ENCODE results near the gene HSD17B7.
A peak's percentile ranks its signal among the peaks of the same experiment; 100 is the strongest.

The HSD17B7 gene

GRCh38 chr1:162856260-162856659 is 65.8 kb downstream of the HSD17B7 start:
- DNase-seq (ENCODE audit: low spot score) = peak; percentile 96

GRCh38 chr1:162857850-162858249 is 67.3 kb downstream of the HSD17B7 start:
- peak; percentile 78 for DNase-seq (ENCODE audit: low spot score)

GRCh38 chr1:162859191-162859590 is 68.7 kb downstream of the HSD17B7 start:
- DNase-seq (ENCODE audit: low spot score) = no peak

- DNase-seq (ENCODE audit: low spot score) = no peak
Observed at GRCh38 chr1:162861101-162861500, 70.6 kb downstream of the HSD17B7 start, which contains the start of gene CCDC190. CCDC190 (minus strand) TSS chr1:162861175; CDS start chr1:162859646, 1,529 bp downstream.

- DNase-seq (ENCODE audit: low spot score) = no peak
Observed at GRCh38 chr1:162861625-162862024, 71.1 kb downstream of the HSD17B7 start.

Data from RKO (cell line).